ENCODE results near the gene PHACTR3. TPM values are rescaled to one million over a fixed set of nuclear protein-coding genes. Genes with fewer than 3 reads are reported as not detected.

PHACTR3 gene
- total and polyA plus RNA-seq, 2 experiments from 2014 or later, result 0.45 to 0.61 TPM

DNA sequence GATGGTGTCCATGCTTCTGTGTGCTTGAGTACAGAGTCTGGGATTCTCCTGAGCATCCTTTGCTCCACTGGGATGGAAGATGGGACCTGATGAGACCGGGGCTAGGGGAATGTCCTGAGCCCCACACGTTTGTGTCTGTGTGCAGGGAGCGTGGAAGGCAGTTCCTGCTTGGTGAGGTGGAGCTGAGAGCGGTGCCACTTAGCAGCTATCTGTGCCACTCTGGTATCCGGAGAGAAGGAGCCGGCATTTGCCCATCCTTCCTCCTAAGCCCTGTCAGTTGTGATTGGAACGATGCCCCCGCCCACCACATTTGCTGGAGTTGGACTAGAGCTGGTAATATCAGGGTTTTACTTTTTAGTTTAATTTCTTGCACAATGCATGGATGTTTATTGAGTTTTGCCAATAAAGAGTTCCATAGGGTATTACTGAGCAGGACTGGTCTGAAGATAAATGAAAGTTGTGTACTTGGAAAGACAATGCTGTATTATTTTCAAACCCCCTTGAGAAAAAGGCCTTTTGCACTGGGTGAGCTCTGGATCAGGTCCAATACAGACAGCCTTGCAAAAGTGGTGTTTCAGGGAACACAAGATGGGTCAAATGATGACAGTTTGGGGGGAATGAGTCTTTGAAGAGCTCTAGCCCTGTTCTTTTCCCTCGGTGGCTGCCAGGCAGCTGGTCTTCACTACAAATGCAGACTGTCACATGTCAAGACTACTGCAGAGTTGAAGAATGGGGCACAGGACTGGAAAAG lies 198.3 kb downstream of the PHACTR3 start (continued):
- TF ChIP-seq CREB1 (CRISPR knock-in tag; IDR thresholded peaks at IDR 0.05; ENCODE audit: low read depth), result no peak
- no peak for TF ChIP-seq ZNF114 (CRISPR knock-in tag; IDR thresholded peaks at IDR 0.05)

DNA sequence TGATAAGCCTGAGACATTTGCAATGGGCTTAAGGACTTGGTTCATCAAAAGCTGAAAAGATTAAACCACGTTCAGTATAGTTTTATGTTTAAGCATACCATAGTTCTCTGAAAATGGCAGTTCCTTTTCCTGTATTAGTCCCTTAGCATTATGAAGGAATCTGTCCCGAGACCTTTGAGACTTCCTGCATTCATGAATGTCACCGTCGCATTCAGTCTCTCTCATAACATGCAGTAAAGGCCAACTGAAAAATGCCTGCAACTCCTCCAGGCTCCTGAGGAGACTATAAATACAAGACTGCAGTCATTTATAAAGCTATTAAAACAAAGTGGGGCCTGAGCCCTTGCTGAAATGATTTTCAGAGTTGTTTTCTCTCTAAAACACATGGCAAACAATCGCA lies 200.0 kb downstream of the PHACTR3 start:
- no peaks in the 10 kb centered on the region for H3K36me3 ChIP-seq (ENCODE audit: insufficient read depth)
- Mint-ChIP-seq H3K27ac (no peak overlapping the region), H3K36me3 (ENCODE audit: low read depth) (peaks cover 4% of the 10 kb centered on the region; the same call in 2 of the 3 replicates), H3K4me1 (peaks cover 6% of the 10 kb centered on the region), H3K27me3 (ENCODE audit: insufficient read depth, low read depth, poor library complexity) (peaks cover 5% of the 10 kb centered on the region), H3K9me3 (peaks cover 24% of the 10 kb centered on the region), H3K4me3 (no peak overlapping the region)
- H3K79me2 ChIP-seq (replicated peaks; ENCODE audit: insufficient read depth), result no peaks in the 10 kb centered on the region
- H3F3A ChIP-seq (replicated peaks; ENCODE audit: low read depth), result no peaks in the 10 kb centered on the region
- ATAC-seq (no peak), DNase-seq (ENCODE audit: low spot score) (no peak)
- no peak overlapping the region for H3K4me2 ChIP-seq
- no peaks in the 10 kb centered on the region for H4K20me1 ChIP-seq (replicated peaks; ENCODE audit: insufficient read depth)
- no peaks in the 10 kb centered on the region for H3K4me1 ChIP-seq (ENCODE audit: insufficient read depth)
- no peak overlapping the region for H2AFZ ChIP-seq
- H3K9me2 ChIP-seq (ENCODE audit: insufficient read depth), result no peaks in the 10 kb centered on the region
- H3K27me3 ChIP-seq (ENCODE audit: insufficient read depth), result no peaks in the 10 kb centered on the region
- H3K27ac ChIP-seq (ENCODE audit: low read depth), result no peak overlapping the region
- no peak for TF ChIP-seq ZNF114 (CRISPR knock-in tag; IDR thresholded peaks at IDR 0.05)
- TF ChIP-seq, protein P1, sequence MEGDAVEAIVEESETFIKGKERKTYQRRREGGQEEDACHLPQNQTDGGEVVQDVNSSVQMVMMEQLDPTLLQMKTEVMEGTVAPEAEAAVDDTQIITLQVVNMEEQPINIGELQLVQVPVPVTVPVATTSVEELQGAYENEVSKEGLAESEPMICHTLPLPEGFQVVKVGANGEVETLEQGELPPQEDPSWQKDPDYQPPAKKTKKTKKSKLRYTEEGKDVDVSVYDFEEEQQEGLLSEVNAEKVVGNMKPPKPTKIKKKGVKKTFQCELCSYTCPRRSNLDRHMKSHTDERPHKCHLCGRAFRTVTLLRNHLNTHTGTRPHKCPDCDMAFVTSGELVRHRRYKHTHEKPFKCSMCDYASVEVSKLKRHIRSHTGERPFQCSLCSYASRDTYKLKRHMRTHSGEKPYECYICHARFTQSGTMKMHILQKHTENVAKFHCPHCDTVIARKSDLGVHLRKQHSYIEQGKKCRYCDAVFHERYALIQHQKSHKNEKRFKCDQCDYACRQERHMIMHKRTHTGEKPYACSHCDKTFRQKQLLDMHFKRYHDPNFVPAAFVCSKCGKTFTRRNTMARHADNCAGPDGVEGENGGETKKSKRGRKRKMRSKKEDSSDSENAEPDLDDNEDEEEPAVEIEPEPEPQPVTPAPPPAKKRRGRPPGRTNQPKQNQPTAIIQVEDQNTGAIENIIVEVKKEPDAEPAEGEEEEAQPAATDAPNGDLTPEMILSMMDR (conservative IDR thresholded peaks at IDR 0.05; ENCODE audit: low read depth in 2 of 2), result no peak
- no peak for TF ChIP-seq POLR2AphosphoS5 (IDR thresholded peaks at IDR 0.05; ENCODE audit: low read depth)
- no peak overlapping the region for H3K4me3 ChIP-seq

DNA sequence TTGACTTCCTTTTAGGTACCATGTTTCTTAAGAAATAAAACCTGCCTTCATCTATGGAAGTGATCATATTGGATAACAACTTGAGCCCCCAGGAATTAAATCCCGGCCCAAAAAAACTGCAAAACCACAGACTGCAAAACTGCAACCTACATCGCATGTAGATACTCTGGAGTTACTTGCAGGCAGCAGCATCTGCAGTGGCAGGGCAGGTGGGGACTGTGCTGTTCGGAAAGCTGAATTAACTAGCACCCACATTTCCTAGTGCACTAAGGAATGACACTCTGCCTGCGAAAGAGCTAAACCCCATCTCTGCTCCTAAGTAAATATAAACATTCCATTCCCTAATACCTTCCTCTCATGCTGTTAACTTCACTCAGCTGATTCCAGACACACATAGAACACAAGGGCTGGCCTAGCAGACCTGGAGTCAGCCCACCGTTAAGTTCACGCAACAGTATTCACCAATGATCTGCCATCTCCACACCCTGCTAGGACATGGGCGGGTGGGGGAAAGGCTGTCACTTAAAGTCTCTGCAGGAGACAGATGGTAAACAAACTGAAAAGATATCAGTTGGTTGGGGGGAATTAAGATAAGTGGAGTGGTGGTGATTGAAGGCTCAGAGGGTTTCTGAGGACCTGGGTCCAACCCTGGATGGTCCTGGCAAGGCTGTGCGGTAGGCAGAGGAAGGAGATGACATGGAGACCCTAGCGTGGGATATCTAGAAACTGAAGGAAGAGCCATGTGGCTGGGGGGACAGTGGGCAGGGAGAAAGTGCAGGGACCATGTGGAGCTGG lies 200.7 kb downstream of the PHACTR3 start:
- DNase-seq (ENCODE audit: low spot score), result no peak

More for the DNA sequence above, 200.7 kb downstream of the PHACTR3 start:
- Histone ChIP-seq H3K4me3 (no peak overlapping the region), H3K79me2 (replicated peaks; ENCODE audit: insufficient read depth) (no peaks in the 10 kb centered on the region), H4K20me1 (replicated peaks; ENCODE audit: insufficient read depth) (no peaks in the 10 kb centered on the region), H3K9me2 (ENCODE audit: insufficient read depth) (no peaks in the 10 kb centered on the region), H3K4me1 (ENCODE audit: insufficient read depth) (no peaks in the 10 kb centered on the region), H3K27me3 (ENCODE audit: insufficient read depth) (no peaks in the 10 kb centered on the region), H3K4me2 (no peak overlapping the region), H3F3A (replicated peaks; ENCODE audit: low read depth) (no peaks in the 10 kb centered on the region), H3K27ac (ENCODE audit: low read depth) (no peak overlapping the region), H2AFZ (no peak overlapping the region), H3K36me3 (ENCODE audit: insufficient read depth) (no peaks in the 10 kb centered on the region)
- Mint-ChIP-seq H3K4me1 (peaks cover 6% of the 10 kb centered on the region), H3K27me3 (ENCODE audit: insufficient read depth, low read depth, poor library complexity) (peaks cover 5% of the 10 kb centered on the region), H3K4me3 (no peak overlapping the region), H3K36me3 (ENCODE audit: low read depth) (peaks cover 4% of the 10 kb centered on the region; the same call in 2 of the 3 replicates), H3K27ac (no peak overlapping the region), H3K9me3 (peaks cover 20% of the 10 kb centered on the region)
- ATAC-seq, result no peak; the same call in 2 of the 3 replicates
- TF ChIP-seq ZNF331 (CRISPR knock-in tag; IDR thresholded peaks at IDR 0.05; ENCODE audit: low read depth), result no peak
- TF ChIP-seq, protein P2, sequence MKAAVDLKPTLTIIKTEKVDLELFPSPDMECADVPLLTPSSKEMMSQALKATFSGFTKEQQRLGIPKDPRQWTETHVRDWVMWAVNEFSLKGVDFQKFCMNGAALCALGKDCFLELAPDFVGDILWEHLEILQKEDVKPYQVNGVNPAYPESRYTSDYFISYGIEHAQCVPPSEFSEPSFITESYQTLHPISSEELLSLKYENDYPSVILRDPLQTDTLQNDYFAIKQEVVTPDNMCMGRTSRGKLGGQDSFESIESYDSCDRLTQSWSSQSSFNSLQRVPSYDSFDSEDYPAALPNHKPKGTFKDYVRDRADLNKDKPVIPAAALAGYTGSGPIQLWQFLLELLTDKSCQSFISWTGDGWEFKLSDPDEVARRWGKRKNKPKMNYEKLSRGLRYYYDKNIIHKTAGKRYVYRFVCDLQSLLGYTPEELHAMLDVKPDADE (IDR thresholded peaks at IDR 0.05), result no peak
- TF ChIP-seq POLR2AphosphoS5 (IDR thresholded peaks at IDR 0.05; ENCODE audit: low read depth), result no peak
- TF ChIP-seq STAT1 (IDR thresholded peaks at IDR 0.05; ENCODE audit: unreplicated experiment), result no peak
- no peak for TF ChIP-seq EZH2phosphoT487 (IDR thresholded peaks at IDR 0.05; ENCODE audit: unreplicated experiment)
- TF ChIP-seq, protein P3, sequence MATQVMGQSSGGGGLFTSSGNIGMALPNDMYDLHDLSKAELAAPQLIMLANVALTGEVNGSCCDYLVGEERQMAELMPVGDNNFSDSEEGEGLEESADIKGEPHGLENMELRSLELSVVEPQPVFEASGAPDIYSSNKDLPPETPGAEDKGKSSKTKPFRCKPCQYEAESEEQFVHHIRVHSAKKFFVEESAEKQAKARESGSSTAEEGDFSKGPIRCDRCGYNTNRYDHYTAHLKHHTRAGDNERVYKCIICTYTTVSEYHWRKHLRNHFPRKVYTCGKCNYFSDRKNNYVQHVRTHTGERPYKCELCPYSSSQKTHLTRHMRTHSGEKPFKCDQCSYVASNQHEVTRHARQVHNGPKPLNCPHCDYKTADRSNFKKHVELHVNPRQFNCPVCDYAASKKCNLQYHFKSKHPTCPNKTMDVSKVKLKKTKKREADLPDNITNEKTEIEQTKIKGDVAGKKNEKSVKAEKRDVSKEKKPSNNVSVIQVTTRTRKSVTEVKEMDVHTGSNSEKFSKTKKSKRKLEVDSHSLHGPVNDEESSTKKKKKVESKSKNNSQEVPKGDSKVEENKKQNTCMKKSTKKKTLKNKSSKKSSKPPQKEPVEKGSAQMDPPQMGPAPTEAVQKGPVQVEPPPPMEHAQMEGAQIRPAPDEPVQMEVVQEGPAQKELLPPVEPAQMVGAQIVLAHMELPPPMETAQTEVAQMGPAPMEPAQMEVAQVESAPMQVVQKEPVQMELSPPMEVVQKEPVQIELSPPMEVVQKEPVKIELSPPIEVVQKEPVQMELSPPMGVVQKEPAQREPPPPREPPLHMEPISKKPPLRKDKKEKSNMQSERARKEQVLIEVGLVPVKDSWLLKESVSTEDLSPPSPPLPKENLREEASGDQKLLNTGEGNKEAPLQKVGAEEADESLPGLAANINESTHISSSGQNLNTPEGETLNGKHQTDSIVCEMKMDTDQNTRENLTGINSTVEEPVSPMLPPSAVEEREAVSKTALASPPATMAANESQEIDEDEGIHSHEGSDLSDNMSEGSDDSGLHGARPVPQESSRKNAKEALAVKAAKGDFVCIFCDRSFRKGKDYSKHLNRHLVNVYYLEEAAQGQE (IDR thresholded peaks at IDR 0.05; ENCODE audit: unreplicated experiment), result no peak
